Astrocyte (in vitro differentiated cells and primary cell): ENCODE results near the gene MBD2. TPM values are rescaled to one million over a fixed set of nuclear protein-coding genes. Genes with fewer than 3 reads are reported as not detected.
"Not testable (repeated sequence)": the region's sequence is repeated elsewhere in the genome, so short reads cannot be mapped to it uniquely, and the experiment has no call there.

ENCODE experiments used
- DNase-seq: peaks from one replicate; pipeline ENCODE4 v3.0.0-alpha.2; 2010; ENCODE audit warnings: low read depth
- FAIRE-seq: peaks from 2 replicates; lab custom pipeline; 2011; peaks lifted over from hg19 to GRCh38; lab: Jason Lieb, UNC
- H2AFZ ChIP-seq: 2 replicates; pipeline ENCODE4 v1.6.0; 2012; ENCODE audit warnings: low read depth, low read length, inconsistent platforms
- H3K27ac ChIP-seq: 2 replicates; pipeline ENCODE4 v1.5.1; 2011; ENCODE audit warnings: low read depth, low read length, inconsistent platforms
- H3K27me3 ChIP-seq: 2 replicates; pipeline ENCODE4 v1.6.0; 2011; ENCODE audit warnings: low read length, inconsistent platforms; ENCODE audit not compliant: insufficient read depth
- H3K36me3 ChIP-seq: 2 replicates; pipeline ENCODE4 v1.5.1; 2011; ENCODE audit warnings: low read length, inconsistent platforms; ENCODE audit not compliant: insufficient read depth
- H3K4me1 ChIP-seq: 2 replicates; pipeline ENCODE4 v1.5.1; 2011; ENCODE audit warnings: low read length, inconsistent platforms; ENCODE audit not compliant: insufficient read depth
- H3K4me2 ChIP-seq: 2 replicates; pipeline ENCODE4 v1.6.0; 2012; ENCODE audit warnings: low read length, inconsistent platforms
- H3K4me3 ChIP-seq: 2 replicates; pipeline ENCODE4 v1.5.1; 2011; ENCODE audit warnings: low read depth, mild to moderate bottlenecking, low read length, inconsistent platforms; ENCODE audit not compliant: insufficient read depth
- H3K79me2 ChIP-seq: 2 replicates; pipeline ENCODE4 v1.6.0; 2012; ENCODE audit warnings: mild to moderate bottlenecking, low read length, inconsistent platforms; ENCODE audit not compliant: insufficient read depth
- H3K9ac ChIP-seq: 2 replicates; pipeline ENCODE4 v1.6.0; 2012; ENCODE audit warnings: mild to moderate bottlenecking, low read length, inconsistent platforms
- H3K9me3 ChIP-seq: 2 replicates; pipeline ENCODE4 v1.5.1; 2012; ENCODE audit warnings: low read depth, mild to moderate bottlenecking, low read length, inconsistent platforms; ENCODE audit not compliant: insufficient read depth
- H4K20me1 ChIP-seq: 2 replicates; pipeline ENCODE4 v1.6.0; 2012; ENCODE audit warnings: low read length, inconsistent platforms; ENCODE audit not compliant: insufficient read depth
- H3K27ac Mint-ChIP-seq: one replicate; pipeline ENCODE4 v1.8.0; 2021; ENCODE audit warnings: mild to moderate bottlenecking, mixed read lengths; ENCODE audit not compliant: unreplicated experiment
- H3K27me3 Mint-ChIP-seq: one replicate; pipeline ENCODE4 v1.8.0; 2021; ENCODE audit warnings: low read depth, mixed read lengths; ENCODE audit not compliant: unreplicated experiment
- H3K36me3 Mint-ChIP-seq: one replicate; pipeline ENCODE4 v1.8.0; 2021; ENCODE audit warnings: low read depth, mixed read lengths; ENCODE audit not compliant: unreplicated experiment
- H3K4me1 Mint-ChIP-seq: one replicate; pipeline ENCODE4 v1.8.0; 2021; ENCODE audit warnings: low read depth, mixed read lengths; ENCODE audit not compliant: unreplicated experiment
- H3K4me3 Mint-ChIP-seq: one replicate; pipeline ENCODE4 v1.8.0; 2021; ENCODE audit warnings: mild to moderate bottlenecking, moderate library complexity, mixed read lengths; ENCODE audit not compliant: unreplicated experiment
- H3K9me3 Mint-ChIP-seq: one replicate; pipeline ENCODE4 v1.8.0; 2021; ENCODE audit warnings: mild to moderate bottlenecking, mixed read lengths; ENCODE audit not compliant: unreplicated experiment
- CTCF ChIP-seq: IDR thresholded peaks from 2 replicates; pipeline ENCODE4 v1.5.1; 2011; ENCODE audit warnings: low read depth, mild to moderate bottlenecking, inconsistent platforms, low read length, moderate library complexity; ENCODE audit not compliant: insufficient read depth
- EZH2 ChIP-seq: IDR thresholded peaks from 2 replicates; pipeline ENCODE4 v1.6.1; 2012; ENCODE audit warnings: mild to moderate bottlenecking, low read length, inconsistent platforms; ENCODE audit not compliant: insufficient read depth
- total RNA-seq: library from RNA; stranded (reverse); gene quantifications from 2 replicates; pipeline ENCODE4 v1.2.1, GENCODE V29; 2021

The MBD2 gene
- total RNA-seq, 1 donor from 2014 or later: 53.1 TPM

GRCh38 chr18:54261894-54262293 lies 37.4 kb upstream of the MBD2 start:
- no peak overlapping the region for H3K27ac Mint-ChIP-seq
- no peak for DNase-seq
- no peaks in the 10 kb centered on the region for H3K4me1 ChIP-seq
- no peak overlapping the region for H2AFZ ChIP-seq
- no peak overlapping the region for H3K9ac ChIP-seq
- H3K4me3 Mint-ChIP-seq: no peak overlapping the region
- no peaks in the 10 kb centered on the region for H3K79me2 ChIP-seq
- H3K36me3 ChIP-seq: no peaks in the 10 kb centered on the region
- FAIRE-seq: no peak
- H3K27me3 Mint-ChIP-seq: no peaks in the 10 kb centered on the region
- H3K4me1 Mint-ChIP-seq: peaks cover 4% of the 10 kb centered on the region
- H3K9me3 Mint-ChIP-seq: no peaks in the 10 kb centered on the region
- no peak overlapping the region for H3K4me3 ChIP-seq
- H3K27ac ChIP-seq: no peak overlapping the region
- H3K4me2 ChIP-seq: no peak overlapping the region
- H3K36me3 Mint-ChIP-seq: no peaks in the 10 kb centered on the region
- no peaks in the 10 kb centered on the region for H3K27me3 ChIP-seq
- no peaks in the 10 kb centered on the region for H3K9me3 ChIP-seq
- H4K20me1 ChIP-seq: no peaks in the 10 kb centered on the region
- TF ChIP-seq EZH2: no peak

- Mint-ChIP-seq H3K27me3 (no peaks in the 10 kb centered on the region), H3K27ac (no peak overlapping the region), H3K9me3 (no peaks in the 10 kb centered on the region), H3K4me1 (peaks cover 4% of the 10 kb centered on the region), H3K4me3 (no peak overlapping the region), H3K36me3 (no peaks in the 10 kb centered on the region)
- no peak overlapping the region for H3K4me3 ChIP-seq
- TF ChIP-seq EZH2 (no peak), CTCF (no peak)
- H3K9ac ChIP-seq: no peak overlapping the region
- H4K20me1 ChIP-seq: no peaks in the 10 kb centered on the region
- no peaks in the 10 kb centered on the region for H3K79me2 ChIP-seq
- H3K27ac ChIP-seq: no peak overlapping the region
- no peaks in the 10 kb centered on the region for H3K9me3 ChIP-seq
- no peaks in the 10 kb centered on the region for H3K4me1 ChIP-seq
- FAIRE-seq: no peak
- no peaks in the 10 kb centered on the region for H3K27me3 ChIP-seq
- H3K4me2 ChIP-seq: no peak overlapping the region
- H2AFZ ChIP-seq: no peak overlapping the region
- DNase-seq: no peak
- H3K36me3 ChIP-seq: no peaks in the 10 kb centered on the region
Measured at GRCh38 chr18:54260396-54261072, 36.1 kb upstream of the MBD2 start.

DNA sequence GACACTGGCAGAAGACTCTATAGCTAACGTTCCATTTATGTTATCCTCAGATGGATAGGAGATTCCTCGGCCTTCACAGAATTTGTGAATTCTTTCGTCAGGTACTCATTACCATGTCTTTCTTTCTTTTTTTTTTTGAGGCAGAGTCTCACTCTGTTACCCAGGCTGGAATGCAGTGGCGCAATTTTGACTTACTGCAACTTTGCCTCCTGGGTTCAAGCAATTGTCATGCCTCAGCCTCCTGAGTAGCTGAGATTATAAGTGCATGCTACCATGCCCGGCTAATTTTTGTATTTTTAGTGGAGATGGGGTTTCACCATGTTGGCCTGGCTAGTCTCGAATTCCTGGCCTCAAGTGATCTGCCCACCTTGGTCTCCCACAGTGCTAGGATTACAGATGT lies 33.3 kb upstream of the MBD2 start:
- not testable (repeated sequence) for H4K20me1 ChIP-seq, H3K4me2 ChIP-seq, H3K27me3 ChIP-seq, H3K9me3 ChIP-seq, H3K9ac ChIP-seq, H2AFZ ChIP-seq, H3K27ac Mint-ChIP-seq, H3K79me2 ChIP-seq, H3K9me3 Mint-ChIP-seq, FAIRE-seq, H3K4me3 Mint-ChIP-seq, H3K27me3 Mint-ChIP-seq, H3K27ac ChIP-seq, DNase-seq, H3K36me3 Mint-ChIP-seq, H3K4me1 ChIP-seq, H3K36me3 ChIP-seq, H3K4me3 ChIP-seq
- peaks cover 14% of the 10 kb centered on the region for H3K4me1 Mint-ChIP-seq
